ENCODE results near the gene FRY.

GRCh38 chr13:32042551-32042950 is 11.0 kb downstream of the FRY start:
- no peak for TF ChIP-seq REST (IDR thresholded peaks at IDR 0.05; ENCODE audit: insufficient read depth in 1 of 2, low read depth in 2 of 2, low read length in 2 of 2)
- TF ChIP-seq POLR2AphosphoS5 (IDR thresholded peaks at IDR 0.05; ENCODE audit: low read depth, low read length): no peak
- TF ChIP-seq TAF1 (IDR thresholded peaks at IDR 0.05; ENCODE audit: borderline replicate concordance, insufficient read depth, low read length): no peak
- TF ChIP-seq FOXP2 (optimal IDR thresholded peaks at IDR 0.05; ENCODE audit: borderline replicate concordance, extremely low read depth, extremely low read length, insufficient read depth): no peak
